NCI-H1694 treated with DMSO at 0.1 percent for 48 hours (cell line): ENCODE data around the gene ITPRIPL2.

Experiments used
- DNase-seq: peaks from one replicate; lab custom pipeline; 2025; lab: John Stamatoyannopoulos, UW

The ITPRIPL2 gene

DNA sequence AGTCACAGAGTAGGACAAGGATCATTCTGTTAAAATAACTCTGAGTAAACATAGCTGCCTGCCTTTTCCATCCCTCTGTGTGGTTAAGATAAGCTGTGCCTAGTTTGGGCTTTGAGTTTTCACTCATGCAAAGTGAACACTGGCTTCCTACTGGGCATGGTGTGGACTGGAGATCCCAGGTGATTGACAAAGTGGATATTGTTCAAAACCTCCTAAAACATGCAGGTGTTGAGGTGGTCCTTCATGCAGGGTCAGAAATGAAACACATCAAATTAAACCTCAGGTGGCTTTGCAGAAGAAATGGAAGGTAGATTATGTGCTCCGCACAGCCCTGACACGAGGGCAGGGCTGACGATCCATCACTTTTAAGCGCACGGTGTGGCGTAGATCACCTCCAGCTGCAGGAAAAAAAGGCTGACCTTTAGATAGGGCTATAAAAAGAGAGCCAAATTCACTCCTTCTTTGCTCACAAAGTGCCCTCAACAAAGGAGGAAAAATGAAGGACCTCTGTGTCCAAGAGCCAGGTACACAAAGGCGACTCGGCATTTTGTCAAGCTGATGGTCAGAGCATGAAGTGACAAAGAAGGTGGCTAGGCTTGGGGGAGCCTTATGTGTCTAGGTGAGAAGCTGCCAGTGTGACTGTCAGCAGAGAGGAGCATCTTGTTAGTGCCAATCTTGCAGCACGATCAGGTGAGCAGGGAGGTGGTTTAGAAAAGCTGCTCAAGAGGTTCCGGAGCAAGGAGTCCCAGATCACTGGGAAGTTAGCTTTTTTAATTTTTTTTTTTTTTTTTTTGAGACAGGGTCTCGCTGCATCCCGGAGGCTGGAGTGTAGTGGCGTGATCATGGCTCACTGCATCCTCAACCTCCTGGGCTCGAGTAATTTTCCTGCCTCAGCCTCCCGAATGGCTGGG is 19.9 kb upstream of the ITPRIPL2 start:
- no peak for DNase-seq

DNA sequence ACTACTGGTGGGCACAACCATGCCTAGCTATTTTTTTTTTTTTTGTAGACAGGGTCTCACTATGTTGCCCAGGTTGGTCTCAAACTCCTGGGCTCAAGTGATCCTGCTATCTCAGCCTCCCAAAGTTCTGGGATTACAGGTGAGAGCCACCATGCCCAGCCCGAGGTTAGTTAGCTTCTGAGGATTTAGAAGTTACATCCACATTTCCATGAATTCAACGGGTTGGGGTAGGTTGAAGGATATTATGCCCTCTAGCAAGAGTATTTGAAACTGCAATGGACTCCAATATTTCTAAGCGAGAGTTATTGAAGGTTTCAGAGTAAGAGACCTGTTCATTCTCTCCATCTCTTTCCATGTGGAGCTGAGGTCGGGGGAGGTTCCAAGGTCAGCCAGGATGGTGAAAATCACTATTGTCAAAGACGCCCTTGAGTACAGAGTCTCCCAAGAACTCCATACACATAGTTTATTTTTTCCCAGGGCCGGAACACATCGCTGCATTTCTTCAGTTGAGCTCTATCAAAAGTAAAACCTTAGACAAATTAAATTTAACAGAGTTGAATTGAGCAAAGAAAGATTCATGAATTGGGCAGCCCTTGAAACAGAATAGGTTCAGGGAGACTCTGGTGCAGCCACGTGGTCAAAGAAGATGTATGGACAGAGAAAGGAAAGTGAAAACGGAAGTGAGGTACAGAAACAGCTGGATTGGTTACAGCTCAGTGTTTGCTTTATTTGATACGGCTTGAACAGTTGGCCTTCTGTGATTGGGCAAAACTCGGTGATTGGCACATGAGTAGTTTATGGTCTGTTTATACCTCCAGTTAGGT is 19.0 kb upstream of the ITPRIPL2 start:
- no peak for DNase-seq

- no peak for DNase-seq
Measured at GRCh38 chr16:19095654-19096053, 18.1 kb upstream of the ITPRIPL2 start.

- no peak for DNase-seq
Measured at GRCh38 chr16:19098173-19098572, 15.6 kb upstream of the ITPRIPL2 start.

- DNase-seq: no peak
Measured at GRCh38 chr16:19102187-19102872, 11.4 kb upstream of the ITPRIPL2 start.

GRCh38 chr16:19104607-19105006 is 9.2 kb upstream of the ITPRIPL2 start:
- no peak for DNase-seq

DNA sequence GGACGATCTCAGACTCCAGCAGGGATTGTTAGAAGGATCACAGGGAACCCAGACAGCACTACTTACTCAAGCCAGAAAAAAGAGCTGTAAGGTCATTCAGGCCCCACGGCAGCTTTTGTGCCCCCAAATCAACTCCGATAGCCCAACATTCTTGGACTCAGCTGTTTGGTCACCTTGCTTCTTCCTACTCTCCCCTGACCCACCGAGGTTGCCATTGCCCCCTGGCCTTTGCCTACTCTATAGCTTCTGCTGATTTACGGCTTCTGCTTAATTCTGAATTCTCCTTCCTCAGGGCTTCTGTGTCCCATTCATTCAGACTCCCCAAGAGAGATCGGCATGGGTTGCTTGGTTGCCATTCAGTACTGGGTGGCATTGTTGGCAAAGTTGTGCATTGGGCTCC is 8.6 kb upstream of the ITPRIPL2 start:
- DNase-seq: no peak

DNA sequence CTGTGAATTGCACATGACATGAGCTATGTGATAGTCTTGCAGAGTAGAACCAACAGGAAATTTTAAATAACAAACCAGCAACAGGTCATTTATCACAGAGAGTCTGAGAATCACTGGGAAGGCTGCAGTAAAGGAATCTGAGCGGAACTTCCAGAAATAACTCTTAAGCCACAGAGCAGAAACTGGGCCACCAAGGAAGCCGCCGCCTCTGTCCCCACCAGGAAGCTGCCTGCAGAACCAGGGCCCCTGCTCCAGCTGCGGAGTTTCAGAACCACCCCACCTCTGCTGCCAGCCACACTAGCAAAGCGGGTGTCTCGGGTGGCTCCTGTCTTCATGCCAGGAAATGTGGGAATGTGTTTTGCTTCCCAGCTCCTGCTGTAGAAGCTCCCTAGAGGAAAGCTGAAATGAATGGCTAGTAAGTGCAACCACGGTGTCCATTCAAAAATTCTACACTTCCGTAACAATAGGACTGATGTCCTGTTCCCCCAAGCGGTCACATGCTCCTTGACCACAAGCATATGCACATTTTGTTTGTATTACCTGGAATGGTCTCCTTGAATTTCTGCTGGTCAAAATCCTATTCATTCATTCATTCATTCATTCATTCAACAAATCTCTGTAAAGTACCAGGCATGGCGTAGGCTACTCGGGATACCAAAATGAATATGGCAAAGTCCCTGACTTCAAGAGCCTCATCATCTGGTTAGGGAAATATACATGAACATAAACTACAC is 7.7 kb upstream of the ITPRIPL2 start:
- no peak for DNase-seq

GRCh38 chr16:19106625-19107020 is 7.1 kb upstream of the ITPRIPL2 start:
- DNase-seq: no peak

GRCh38 chr16:19108409-19109287 is 5.1 kb upstream of the ITPRIPL2 start:
- DNase-seq: no peak

DNA sequence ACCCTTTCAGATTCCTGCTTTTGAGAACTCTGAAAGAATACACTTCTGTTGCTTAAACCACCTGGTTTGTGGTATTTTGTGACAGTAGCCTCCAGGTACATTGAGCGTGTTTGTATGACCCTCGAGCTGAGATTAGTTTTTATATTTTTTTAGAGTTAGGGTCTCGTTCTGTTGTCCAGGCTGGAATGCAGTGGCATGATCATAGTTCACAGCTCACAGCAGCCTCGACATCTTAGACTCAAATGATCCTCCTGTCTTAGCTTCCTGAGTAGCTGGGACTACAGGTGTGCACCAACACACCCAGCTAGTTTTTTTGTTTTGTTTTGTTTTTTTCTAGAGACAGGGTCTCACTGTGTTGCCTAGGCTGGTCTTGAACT is 4.5 kb upstream of the ITPRIPL2 start:
- DNase-seq: no peak

GRCh38 chr16:19110537-19111360 is 3.0 kb upstream of the ITPRIPL2 start:
- no peak for DNase-seq

DNA sequence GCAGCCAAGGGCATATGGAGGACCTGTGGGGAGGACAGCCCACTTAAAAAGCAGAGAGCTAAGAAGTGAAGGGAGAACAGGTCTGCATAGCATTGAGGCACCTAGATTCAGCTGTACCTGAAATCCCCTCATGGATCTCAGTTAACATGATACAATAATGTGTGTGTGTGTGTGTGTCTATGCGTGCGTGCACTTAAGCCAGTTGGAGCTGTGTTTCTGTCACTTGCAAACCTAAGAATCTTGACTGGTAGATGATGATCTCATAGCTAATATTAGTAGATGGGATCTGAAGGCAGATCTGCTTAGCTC is 1.7 kb upstream of the ITPRIPL2 start:
- DNase-seq: no peak

DNA sequence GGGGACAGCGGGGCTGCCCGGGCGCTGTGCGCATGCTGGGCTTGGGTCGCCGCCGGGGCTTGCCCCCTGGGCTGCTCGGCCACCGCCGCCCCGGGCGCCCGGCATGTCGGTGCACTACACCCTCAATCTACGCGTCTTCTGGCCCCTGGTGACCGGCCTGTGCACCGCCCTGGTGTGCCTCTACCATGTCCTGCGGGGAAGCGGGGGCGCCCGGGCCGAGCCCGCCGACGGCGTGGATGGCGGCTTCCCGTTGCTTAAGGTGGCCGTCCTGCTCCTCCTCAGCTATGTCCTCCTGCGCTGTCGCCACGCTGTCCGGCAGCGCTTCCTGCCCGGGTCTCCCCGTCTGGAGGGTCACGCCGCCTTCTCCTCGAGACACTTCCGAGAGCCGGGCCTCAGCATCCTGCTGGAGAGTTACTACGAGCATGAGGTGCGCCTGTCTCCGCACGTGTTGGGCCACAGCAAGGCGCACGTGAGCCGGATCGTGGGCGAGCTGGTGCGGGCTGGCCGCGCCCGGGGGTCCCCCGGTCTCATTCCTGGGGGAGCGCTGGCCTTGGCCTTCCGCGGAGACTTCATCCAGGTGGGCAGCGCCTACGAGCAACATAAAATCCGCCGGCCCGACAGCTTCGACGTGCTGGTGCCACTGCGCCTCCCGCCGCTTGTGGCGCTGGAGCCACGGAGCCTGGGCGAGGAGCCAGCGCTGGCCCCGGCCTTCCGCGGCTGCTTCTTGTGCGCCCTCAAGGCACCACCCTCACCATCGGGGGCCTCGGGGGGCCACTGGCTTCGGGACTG is 789 bp downstream of the ITPRIPL2 start:
- no peak for DNase-seq

GRCh38 chr16:19115148-19116021 is 1.6 kb downstream of the ITPRIPL2 start:
- DNase-seq: no peak

DNA sequence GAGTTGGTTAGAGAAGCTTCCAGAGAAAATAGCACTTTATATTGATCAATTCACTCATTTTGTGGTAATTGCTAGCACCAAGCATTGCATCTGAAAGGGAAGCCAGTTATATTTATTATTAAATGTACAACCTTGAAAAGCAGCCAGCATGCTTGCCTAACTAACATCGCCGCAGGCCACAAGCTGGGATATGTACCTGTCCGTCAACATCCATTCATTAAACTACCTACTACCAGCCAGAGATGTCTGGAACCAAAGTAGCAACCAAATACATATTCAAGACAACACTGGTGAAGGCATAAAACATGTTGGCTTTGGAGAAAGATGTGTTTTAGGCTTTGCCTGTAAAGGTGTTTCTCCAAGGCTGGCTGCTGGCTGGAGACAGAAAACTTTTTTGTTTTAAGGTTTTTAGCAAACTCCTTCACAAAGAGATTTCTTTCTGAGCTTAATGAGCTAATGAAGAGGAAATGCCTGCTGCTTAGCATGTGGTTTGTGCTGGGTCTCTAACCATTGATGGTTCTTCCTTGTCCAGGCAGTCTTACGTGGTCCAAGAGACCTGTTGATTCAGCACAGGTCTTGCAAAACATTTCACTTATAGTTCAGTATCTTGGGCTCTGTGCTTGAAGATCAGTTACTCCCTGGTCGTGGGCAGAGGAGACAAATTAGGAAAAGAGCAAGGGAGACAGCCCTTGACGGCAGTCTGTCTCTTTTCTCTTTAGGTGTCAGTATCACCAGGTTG is 3.1 kb downstream of the ITPRIPL2 start:
- DNase-seq: no peak

GRCh38 chr16:19118938-19119431 is 5.2 kb downstream of the ITPRIPL2 start:
- no peak for DNase-seq
